BLaER1 treated with 17β-estradiol and CSF1 and Interleukin-3, amounts not matched to agents 10 nM and 100 nM (cell line): Measurements from ENCODE around the gene FBXL13.

ENCODE experiments used
- H3K27ac ChIP-seq, 11 experiments: shearing (Covaris generic); formaldehyde crosslinking; 2 replicates each; pipeline ENCODE4 v1.8.1; 2022
- H3K27me3 ChIP-seq, 11 experiments: shearing (Covaris generic); formaldehyde crosslinking; 2 replicates each; pipeline ENCODE4 v1.8.1; 2022
- H3K36me3 ChIP-seq, 11 experiments: shearing (Covaris generic); formaldehyde crosslinking; 2 replicates each; pipeline ENCODE4 v1.8.1; 2022
- H3K4me1 ChIP-seq, 10 experiments: shearing (Covaris generic); formaldehyde crosslinking; 2 replicates each; pipeline ENCODE4 v1.8.1; 2022
- H3K4me2 ChIP-seq, 11 experiments: shearing (Covaris generic); formaldehyde crosslinking; 2 replicates each; pipeline ENCODE4 v1.8.1; 2022
- H3K4me3 ChIP-seq, 10 experiments: shearing (Covaris generic); formaldehyde crosslinking; 2 replicates each; pipeline ENCODE4 v1.8.1; 2022
- H3K9ac ChIP-seq, 11 experiments: shearing (Covaris generic); formaldehyde crosslinking; 2 replicates each; pipeline ENCODE4 v1.8.1; 2022
- H3K9me3 ChIP-seq, 11 experiments: shearing (Covaris generic); formaldehyde crosslinking; replicated peaks in 1 of 11; 2 replicates each; pipeline ENCODE4 v1.8.1; 2022
- H4K20me1 ChIP-seq, 11 experiments: shearing (Covaris generic); formaldehyde crosslinking; 2 replicates each; pipeline ENCODE4 v1.8.1; 2022
- Cebpa-rat ChIP-seq, 11 experiments: shearing (Covaris generic); IDR thresholded peaks; 2 replicates each; pipeline ENCODE4 v1.8.1; 2022

The FBXL13 gene

GRCh38 chr7:102828286-102828685 is 246.3 kb downstream of the FBXL13 start:
- Histone ChIP-seq H3K27me3 (no peaks in the 10 kb centered on the region), H3K4me2 (no peak overlapping the region), H3K27ac (no peak overlapping the region), H3K9ac (no peak overlapping the region), H3K9me3 (peaks cover 0 to 10% (median 5%) of the 10 kb centered on the region in 11 experiments; a peak in 8 of 22 replicates), H3K4me1 (no peaks in the 10 kb centered on the region), H3K4me3 (no peak overlapping the region), H3K36me3 (peaks cover 0 to 8% (median 0%) of the 10 kb centered on the region in 11 experiments; a peak in 3 of 22 replicates), H4K20me1 (no peaks in the 10 kb centered on the region)
- TF ChIP-seq Cebpa-rat (IDR thresholded peaks at IDR 0.05), result no peak

- no peak for TF ChIP-seq Cebpa-rat (IDR thresholded peaks at IDR 0.05)
- no peaks in the 10 kb centered on the region for H3K27me3 ChIP-seq
These were observed 251.0 kb downstream of the FBXL13 start for GRCh38 chr7:102823390-102824119.

GRCh38 chr7:102821994-102822747 is 252.4 kb downstream of the FBXL13 start:
- TF ChIP-seq Cebpa-rat (IDR thresholded peaks at IDR 0.05), result no peak
- peaks cover 0 to 4% (median 0%) of the 10 kb centered on the region in 11 experiments; a peak in 7 of 22 replicates for H3K9me3 ChIP-seq

More at GRCh38 chr7:102823390-102824119, 251.0 kb downstream of the FBXL13 start:
- Histone ChIP-seq H4K20me1 (no peaks in the 10 kb centered on the region), H3K4me3 (no peak overlapping the region), H3K9ac (no peak overlapping the region), H3K4me2 (no peak overlapping the region), H3K27ac (no peak overlapping the region), H3K36me3 (peaks cover 0 to 5% (median 0%) of the 10 kb centered on the region in 11 experiments; a peak in 2 of 22 replicates), H3K4me1 (peaks cover 0 to 14% (median 9%) of the 10 kb centered on the region in 10 experiments; a peak in 11 of 20 replicates), H3K9me3 (peaks cover 0 to 10% (median 5%) of the 10 kb centered on the region in 11 experiments; a peak in 8 of 22 replicates)

GRCh38 chr7:102819151-102819550 is 255.4 kb downstream of the FBXL13 start:
- no peak for TF ChIP-seq Cebpa-rat (IDR thresholded peaks at IDR 0.05)
- Histone ChIP-seq H3K4me1 (peaks cover 1 to 14% (median 9%) of the 10 kb centered on the region in 10 experiments; a peak in 16 of 20 replicates), H3K27me3 (no peaks in the 10 kb centered on the region), H3K9me3 (no peaks in the 10 kb centered on the region), H3K4me2 (no peak overlapping the region), H4K20me1 (no peaks in the 10 kb centered on the region), H3K4me3 (no peak overlapping the region), H3K9ac (no peak overlapping the region), H3K27ac (no peak overlapping the region), H3K36me3 (peaks cover 0 to 5% (median 0%) of the 10 kb centered on the region in 11 experiments; a peak in 1 of 22 replicates)

More at GRCh38 chr7:102821994-102822747, 252.4 kb downstream of the FBXL13 start:
- Histone ChIP-seq H4K20me1 (no peaks in the 10 kb centered on the region), H3K4me2 (peak overlapping the region in 6 of 11 experiments; percentile 20 to 55 (median 42); a peak in 11 of 22 replicates), H3K4me3 (no peak overlapping the region), H3K36me3 (peaks cover 0 to 5% (median 0%) of the 10 kb centered on the region in 11 experiments; a peak in 2 of 22 replicates), H3K27ac (no peak overlapping the region), H3K27me3 (no peaks in the 10 kb centered on the region), H3K9ac (no peak overlapping the region), H3K4me1 (peaks cover 0 to 14% (median 9%) of the 10 kb centered on the region in 10 experiments; a peak in 11 of 20 replicates)

- Histone ChIP-seq H3K4me3 (no peak overlapping the region), H3K27me3 (no peaks in the 10 kb centered on the region), H3K27ac (no peak overlapping the region), H3K9me3 (no peaks in the 10 kb centered on the region), H3K36me3 (peaks cover 0 to 5% (median 0%) of the 10 kb centered on the region in 11 experiments; a peak in 1 of 22 replicates), H3K4me1 (peaks cover 14 to 25% (median 19%) of the 10 kb centered on the region in 10 experiments; a peak in 18 of 20 replicates), H4K20me1 (no peaks in the 10 kb centered on the region), H3K4me2 (no peak overlapping the region), H3K9ac (no peak overlapping the region)
- no peak for TF ChIP-seq Cebpa-rat (IDR thresholded peaks at IDR 0.05)
These were observed 256.7 kb downstream of the FBXL13 start for GRCh38 chr7:102817616-102818573.

DNA sequence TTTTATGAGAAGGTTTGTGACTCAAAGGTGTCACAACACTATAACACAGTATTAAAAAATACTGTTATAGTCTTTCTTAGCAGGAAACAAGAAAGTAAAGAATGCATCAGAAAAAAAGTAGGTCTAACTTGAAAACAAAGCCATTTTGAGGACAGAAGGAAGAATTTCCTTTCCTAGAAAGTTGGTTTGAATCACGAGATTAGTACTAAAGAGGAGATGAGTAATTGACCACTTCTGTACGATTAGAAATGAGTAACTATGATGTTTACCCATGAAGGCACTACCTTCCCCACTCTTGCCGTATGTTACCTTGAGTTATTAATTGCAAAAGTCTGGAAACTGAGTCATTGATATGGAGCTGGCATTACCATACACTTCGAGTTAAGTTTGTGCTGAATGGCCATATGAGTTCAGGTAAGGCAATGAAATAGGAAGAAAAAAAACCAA is 260.5 kb downstream of the FBXL13 start:
- H3K9ac ChIP-seq, result no peak overlapping the region
- H3K4me2 ChIP-seq, result peak overlapping the region in 6 of 11 experiments; percentile 61 to 79 (median 65); a peak in 11 of 22 replicates
- no peak overlapping the region for H3K27ac ChIP-seq
- no peak overlapping the region for H3K4me3 ChIP-seq
- H4K20me1 ChIP-seq, result no peaks in the 10 kb centered on the region
- no peaks in the 10 kb centered on the region for H3K36me3 ChIP-seq
- H3K9me3 ChIP-seq, result no peaks in the 10 kb centered on the region
- H3K27me3 ChIP-seq, result no peaks in the 10 kb centered on the region; a peak in 1 of 22 replicates
- H3K4me1 ChIP-seq, result peaks cover 30 to 42% (median 40%) of the 10 kb centered on the region in 10 experiments
- no peak for TF ChIP-seq Cebpa-rat (IDR thresholded peaks at IDR 0.05)

- no peak overlapping the region for H3K9ac ChIP-seq
- H3K4me1 ChIP-seq, result peaks cover 30 to 42% (median 40%) of the 10 kb centered on the region in 10 experiments
- no peak overlapping the region for H3K4me3 ChIP-seq
- H3K27ac ChIP-seq, result no peak overlapping the region
- no peaks in the 10 kb centered on the region for H4K20me1 ChIP-seq
- no peaks in the 10 kb centered on the region; a peak in 1 of 22 replicates for H3K27me3 ChIP-seq
- H3K4me2 ChIP-seq, result peak overlapping the region; percentile 32 to 79 (median 64); a peak in 18 of 22 replicates
- H3K9me3 ChIP-seq, result no peaks in the 10 kb centered on the region; a peak in 1 of 22 replicates
- no peak for TF ChIP-seq Cebpa-rat (IDR thresholded peaks at IDR 0.05)
- H3K36me3 ChIP-seq, result peaks cover 0 to 4% (median 0%) of the 10 kb centered on the region in 11 experiments; a peak in 2 of 22 replicates
These were observed 261.2 kb downstream of the FBXL13 start for GRCh38 chr7:102813191-102814024.
